Peyer's patch (tissue), 4 donors: Measurements from ENCODE around the gene TMEM72. TPM values are rescaled to one million over a fixed set of nuclear protein-coding genes. Genes with fewer than 3 reads are reported as not detected.
A peak's percentile ranks its signal among the peaks of the same experiment; 100 is the strongest.

Experiments used
- DNase-seq, 3 donors: peaks; one replicate each; pipeline ENCODE4 v3.0.0-alpha.2; 2017 to 2019
- H3K27ac ChIP-seq, 4 donors: fragments of 200-600 bp; sonication (generic); one replicate each; pipeline ENCODE4 v1.5.1; 2016 to 2019
- H3K27me3 ChIP-seq, 2 donors: fragments of 200-600 bp; sonication (generic); one replicate each; pipeline ENCODE4 v1.5.1; 2019
- H3K36me3 ChIP-seq, 3 donors: fragments of 200-600 bp; sonication (generic); one replicate each; pipeline ENCODE4 v1.5.1; 2016 to 2019
- H3K4me1 ChIP-seq, 4 donors: fragments of 200-600 bp; sonication (generic); one replicate each; pipeline ENCODE4 v1.5.1; 2016 to 2019
- H3K4me3 ChIP-seq, 4 donors: fragments of 200-600 bp; sonication (generic); 1 replicate in 3 of 4; 2 replicates in 1 of 4; pipeline ENCODE4 v1.5.1; 2016 to 2019; ENCODE audit warnings: mild to moderate bottlenecking in 1 of 4
- H3K9me3 ChIP-seq, 4 donors: fragments of 200-600 bp; sonication (generic); one replicate each; pipeline ENCODE4 v1.5.1; 2016 to 2019; ENCODE audit warnings: mild to moderate bottlenecking in 1 of 4
- POLR2A ChIP-seq, 2 donors: fragments of 450-650 bp; IDR thresholded peaks; one replicate each; pipeline ENCODE4 v1.5.1; 2017; ENCODE audit warnings: antibody characterized with exemption in 2 of 2, mild to moderate bottlenecking in 2 of 2, moderate library complexity in 2 of 2
- total RNA-seq, 4 donors: library from RNA; depleted of rRNA; stranded (reverse); fragments of >200 nt; gene quantifications; one replicate each; pipeline ENCODE4 v1.1.0, GENCODE V29; 2016
- TF ChIP-seq, protein P1 (sequence below), 6 experiments: fragments of 450-650 bp in 4 of 6; fragments of 200-600 bp in 2 of 6; sonication (generic) in 1 of 6; IDR thresholded peaks; one replicate each; pipeline ENCODE4 v1.5.1; 2017 to 2019; ENCODE audit warnings: antibody characterized with exemption in 6 of 6, mild to moderate bottlenecking in 3 of 6, moderate library complexity in 1 of 6

TMEM72 gene
- total RNA-seq, 4 donors from 2014 or later: 0.53 TPM; not detected in 3

DNA sequence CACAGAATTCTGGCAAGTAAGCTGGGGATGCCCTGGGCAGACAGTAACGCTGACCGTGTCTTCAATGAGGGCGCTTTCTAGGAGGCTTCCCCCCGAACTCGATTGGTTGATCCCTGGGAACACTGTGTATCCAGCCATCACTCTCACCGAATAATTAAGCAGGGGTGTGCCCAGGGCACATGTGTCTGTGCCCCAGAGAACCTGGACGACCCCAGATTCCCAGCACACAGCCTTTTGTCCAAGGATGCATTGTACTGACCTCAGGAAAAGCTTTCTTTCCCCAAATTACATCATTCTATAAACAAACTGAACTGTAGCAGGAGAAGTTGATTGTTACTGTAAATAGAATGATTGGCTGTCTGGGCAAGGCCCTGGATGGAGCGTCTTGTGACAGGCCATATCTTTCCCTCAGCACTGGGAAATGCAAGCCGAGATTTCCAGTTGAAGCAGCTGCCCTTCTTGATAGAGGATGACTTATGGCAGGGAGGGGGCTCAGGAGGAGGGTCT, 74.1 kb downstream of the TMEM72 start:
- H3K9me3 ChIP-seq: no peaks in the 10 kb centered on the region
- DNase-seq: peak in 1 of 3 donors; percentile 19
- TF ChIP-seq, protein P1, sequence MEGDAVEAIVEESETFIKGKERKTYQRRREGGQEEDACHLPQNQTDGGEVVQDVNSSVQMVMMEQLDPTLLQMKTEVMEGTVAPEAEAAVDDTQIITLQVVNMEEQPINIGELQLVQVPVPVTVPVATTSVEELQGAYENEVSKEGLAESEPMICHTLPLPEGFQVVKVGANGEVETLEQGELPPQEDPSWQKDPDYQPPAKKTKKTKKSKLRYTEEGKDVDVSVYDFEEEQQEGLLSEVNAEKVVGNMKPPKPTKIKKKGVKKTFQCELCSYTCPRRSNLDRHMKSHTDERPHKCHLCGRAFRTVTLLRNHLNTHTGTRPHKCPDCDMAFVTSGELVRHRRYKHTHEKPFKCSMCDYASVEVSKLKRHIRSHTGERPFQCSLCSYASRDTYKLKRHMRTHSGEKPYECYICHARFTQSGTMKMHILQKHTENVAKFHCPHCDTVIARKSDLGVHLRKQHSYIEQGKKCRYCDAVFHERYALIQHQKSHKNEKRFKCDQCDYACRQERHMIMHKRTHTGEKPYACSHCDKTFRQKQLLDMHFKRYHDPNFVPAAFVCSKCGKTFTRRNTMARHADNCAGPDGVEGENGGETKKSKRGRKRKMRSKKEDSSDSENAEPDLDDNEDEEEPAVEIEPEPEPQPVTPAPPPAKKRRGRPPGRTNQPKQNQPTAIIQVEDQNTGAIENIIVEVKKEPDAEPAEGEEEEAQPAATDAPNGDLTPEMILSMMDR (IDR thresholded peaks at IDR 0.05): no peak
- no peak for TF ChIP-seq POLR2A (IDR thresholded peaks at IDR 0.05)
- H3K27me3 ChIP-seq: no peaks in the 10 kb centered on the region
- H3K4me1 ChIP-seq: peaks cover 0 to 22% (median 0%) of the 10 kb centered on the region in 4 donors
- H3K4me3 ChIP-seq: no peak overlapping the region
- H3K27ac ChIP-seq: peak overlapping the region in 2 of 4 donors; percentile 25 to 31
- peaks cover 0 to 31% (median 0%) of the 10 kb centered on the region in 3 donors for H3K36me3 ChIP-seq

DNA sequence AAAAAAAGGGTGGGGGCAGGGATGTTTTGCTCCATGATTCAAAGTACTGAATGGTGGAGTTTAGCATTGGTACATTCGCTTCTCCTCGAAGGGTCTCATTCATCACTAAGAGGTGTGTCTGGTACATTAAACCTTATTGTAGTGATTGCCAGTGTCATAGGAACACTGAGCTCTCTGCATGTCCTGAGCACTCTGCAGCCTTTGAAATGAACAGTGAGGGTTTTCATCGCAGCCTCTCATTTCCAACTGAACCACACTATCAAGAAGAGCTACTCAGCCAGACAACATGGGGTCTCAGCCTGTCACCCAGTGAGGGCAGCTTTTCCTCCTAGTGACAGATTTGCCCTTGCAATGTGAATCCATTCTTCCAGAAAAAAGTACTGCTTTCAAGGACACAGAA, 75.0 kb downstream of the TMEM72 start:
- Histone ChIP-seq H3K9me3 (no peaks in the 10 kb centered on the region), H3K27ac (peak overlapping the region in 1 of 4 donors; percentile 26), H3K36me3 (peaks cover 0 to 35% (median 0%) of the 10 kb centered on the region in 3 donors), H3K4me3 (no peak overlapping the region), H3K4me1 (peaks cover 0 to 13% (median 0%) of the 10 kb centered on the region in 4 donors), H3K27me3 (no peaks in the 10 kb centered on the region)
- peak in 1 of 3 donors; percentile 4 for DNase-seq
- no peak for TF ChIP-seq POLR2A (IDR thresholded peaks at IDR 0.05)
- TF ChIP-seq, protein P1 (IDR thresholded peaks at IDR 0.05): no peak

Other genes starting within 250 kb of the TMEM72 start
- gene RASSF4, start 48.5 kb downstream of the TMEM72 start, total RNA-seq: 10 to 100 TPM; 62.7 to 99.6 (median 68.2) TPM
- 10 to 100 TPM in 3 of 4 donors, 1 to 10 TPM in 1; 3.9 to 96.0 (median 49.8) TPM for gene DEPP1, start 67.5 kb downstream of the TMEM72 start, total RNA-seq
- 10 to 100 TPM in 1 of 4 donors, 1 to 10 TPM in 3; 4.7 to 19.0 (median 8.0) TPM for gene ZNF22, start 89.6 kb downstream of the TMEM72 start, total RNA-seq